MG63 (cell line): ENCODE data around the gene AP4B1. TPM values are rescaled to one million over a fixed set of nuclear protein-coding genes. Genes with fewer than 3 reads are reported as not detected.
"Not testable (repeated sequence)": the region's sequence is repeated elsewhere in the genome, so short reads cannot be mapped to it uniquely, and the experiment has no call there.

Experiments used
- DNase-seq: peaks from one replicate; pipeline ENCODE4 v3.0.0-alpha.2; 2020
- H3K27me3 ChIP-seq: fragments of 250-450 bp; sonication (Bioruptor Pico); 2 replicates; pipeline ENCODE4 v1.5.1; 2020; ENCODE audit warnings: mild to moderate bottlenecking, moderate library complexity
- H3K36me3 ChIP-seq: fragments of 250-450 bp; sonication (Bioruptor Pico); 2 replicates; pipeline ENCODE4 v1.5.1; 2020; ENCODE audit warnings: mild to moderate bottlenecking, moderate library complexity
- H3K4me3 ChIP-seq: fragments of 250-450 bp; sonication (Bioruptor Pico); 2 replicates; pipeline ENCODE4 v1.5.1; 2020; ENCODE audit warnings: mild to moderate bottlenecking, moderate library complexity
- H3K9me3 ChIP-seq: fragments of 250-450 bp; sonication (Bioruptor Pico); 2 replicates; pipeline ENCODE4 v1.5.1; 2020; ENCODE audit warnings: mild to moderate bottlenecking, moderate library complexity
- total RNA-seq: library from RNA; depleted of rRNA; stranded (reverse); fragments of >200 nt; shearing (Covaris generic); gene quantifications from 2 replicates; pipeline ENCODE4 v1.2.3, GENCODE V29; 2014; ENCODE audit warnings: low replicate concordance; rRNA removed

Gene AP4B1
- total RNA-seq, result 12.3 and 12.7 TPM in 2 replicates

GRCh38 chr1:113904674-113905434 lies at the start of gene AP4B1, which contains the start of gene DCLRE1B:
Gene AP4B1, minus strand, starts transcription at chr1:113904799. Its CDS starts 82 bp downstream, at chr1:113904717.
Gene DCLRE1B, plus strand, starts transcription at chr1:113905326. Its CDS starts 261 bp downstream, at chr1:113905587.
- Histone ChIP-seq H3K9me3 (no peaks in the 10 kb centered on the region), H3K27me3 (no peaks in the 10 kb centered on the region)
- DNase-seq, result peak; percentile 100

GRCh38 chr1:113951719-113952118 lies 47.1 kb upstream of the AP4B1 start:
- Histone ChIP-seq H3K9me3 (no peaks in the 10 kb centered on the region), H3K4me3 (no peak overlapping the region), H3K36me3 (peaks cover 25% of the 10 kb centered on the region), H3K27me3 (no peaks in the 10 kb centered on the region)
- no peak for DNase-seq

More at GRCh38 chr1:113904674-113905434, at the start of gene AP4B1, which contains the start of gene DCLRE1B:
- peak within 1 kb of the TSS; percentile 88 for H3K4me3 ChIP-seq
- peaks cover 50% of the 10 kb centered on the region for H3K36me3 ChIP-seq

DNA sequence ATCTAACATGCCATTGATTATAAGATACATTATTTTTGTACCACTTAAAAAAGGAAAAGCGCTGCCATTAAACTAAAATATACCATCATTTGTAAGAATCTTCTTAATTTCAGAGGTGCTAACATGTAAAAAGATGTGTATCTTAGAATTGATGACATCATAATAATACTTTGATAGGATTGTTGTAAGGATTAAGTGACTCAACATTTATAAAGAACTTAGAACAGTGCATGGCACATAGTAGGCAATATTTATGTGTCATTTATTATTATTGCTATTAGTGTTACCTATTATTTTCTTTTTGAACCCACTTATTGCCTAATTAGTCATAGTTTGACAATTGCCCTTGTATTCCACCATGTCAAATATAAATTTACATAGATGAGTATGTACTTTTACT lies 46.3 kb upstream of the AP4B1 start:
- no peak for DNase-seq
- Histone ChIP-seq H3K9me3 (no peaks in the 10 kb centered on the region), H3K27me3 (no peaks in the 10 kb centered on the region)

DNA sequence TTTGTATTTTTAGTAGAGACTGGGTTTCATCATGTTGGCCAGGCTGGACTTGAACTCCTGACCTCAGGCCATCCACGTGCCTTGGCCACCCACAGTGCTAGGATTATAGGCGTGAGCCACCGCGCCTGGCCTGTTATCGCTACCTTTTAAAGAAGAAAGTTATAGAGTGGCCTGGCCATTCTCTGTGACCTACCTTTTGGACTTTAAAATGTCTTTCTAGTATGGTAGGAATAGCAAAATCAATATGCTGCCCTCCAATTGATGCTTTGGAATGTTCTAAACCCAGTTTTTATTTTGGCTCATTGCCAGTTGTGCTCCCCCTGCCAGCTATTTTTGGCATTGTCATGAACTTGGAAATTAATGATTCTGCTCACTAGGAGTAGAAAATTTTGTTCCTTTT lies 44.4 kb upstream of the AP4B1 start:
- DNase-seq, result no peak
- H3K4me3 ChIP-seq, result no peak overlapping the region
- peaks cover 26% of the 10 kb centered on the region for H3K36me3 ChIP-seq
- H3K9me3 ChIP-seq, result 0 out of 2 replicates have a peak, but pooled peaks cover 4% of the 10 kb centered on the region
- H3K27me3 ChIP-seq, result no peaks in the 10 kb centered on the region

More for the DNA sequence above, 46.3 kb upstream of the AP4B1 start:
- H3K36me3 ChIP-seq, result peaks cover 21% of the 10 kb centered on the region
- H3K4me3 ChIP-seq, result no peak overlapping the region

DNA sequence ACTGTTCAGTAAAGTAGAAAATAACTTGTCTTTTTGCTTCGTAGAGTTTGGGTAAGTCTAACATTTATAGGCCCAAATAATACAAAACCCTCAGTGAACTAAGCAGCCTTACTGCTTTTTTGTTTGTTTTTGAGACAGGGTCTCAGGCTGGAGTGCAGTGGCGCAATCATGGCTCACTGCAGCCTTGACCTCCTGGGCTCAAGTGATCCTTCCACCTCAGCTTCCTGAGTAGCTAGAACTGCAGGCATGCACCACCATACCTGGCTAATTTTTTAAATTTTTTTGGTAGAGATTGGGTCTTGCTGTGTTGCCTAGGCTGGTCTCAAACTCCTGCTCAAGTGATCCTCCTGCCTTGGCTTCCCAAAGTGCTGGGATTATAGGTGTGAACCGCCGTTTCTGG lies 43.6 kb upstream of the AP4B1 start:
- peaks cover 34% of the 10 kb centered on the region for H3K36me3 ChIP-seq
- H3K27me3 ChIP-seq, H3K9me3 ChIP-seq, H3K4me3 ChIP-seq, DNase-seq: not testable (repeated sequence)

DNA sequence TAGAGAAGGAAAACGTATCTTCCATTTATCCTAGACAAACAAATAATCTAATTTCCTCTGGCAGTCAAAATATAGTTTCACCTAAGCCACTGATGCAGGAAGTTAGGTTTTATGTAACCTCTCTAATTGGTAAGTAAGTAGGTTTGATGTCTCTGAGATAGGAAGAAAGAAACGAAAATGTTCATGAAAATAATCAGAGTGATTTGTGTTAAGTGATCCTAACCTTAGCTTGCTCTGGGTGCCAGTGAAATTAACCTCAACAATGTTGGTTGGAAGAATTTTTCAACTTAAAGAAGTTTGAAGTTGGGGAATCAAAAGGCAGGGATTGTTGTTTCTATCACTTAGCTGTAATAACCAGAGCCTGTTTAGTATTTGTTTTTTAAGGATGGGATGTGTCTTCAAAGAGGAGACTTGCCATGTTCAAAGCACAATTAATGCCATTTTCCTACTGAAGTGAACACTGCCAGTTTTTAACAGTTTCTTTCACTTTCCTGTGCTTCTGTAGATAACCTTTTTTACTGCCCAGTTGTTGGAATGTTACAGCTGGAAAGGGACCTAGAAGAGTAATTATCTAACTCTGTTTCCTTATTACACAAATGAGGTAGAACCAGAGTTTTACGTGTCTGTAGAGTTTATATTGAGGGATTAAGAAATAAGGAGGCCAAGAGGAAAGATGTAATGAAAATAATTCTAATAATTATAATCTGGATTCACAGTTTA lies 42.9 kb upstream of the AP4B1 start:
- Histone ChIP-seq H3K36me3 (peaks cover 38% of the 10 kb centered on the region), H3K9me3 (0 out of 2 replicates have a peak, but pooled peaks cover 4% of the 10 kb centered on the region), H3K27me3 (no peaks in the 10 kb centered on the region), H3K4me3 (no peak overlapping the region)
- DNase-seq, result no peak

DNA sequence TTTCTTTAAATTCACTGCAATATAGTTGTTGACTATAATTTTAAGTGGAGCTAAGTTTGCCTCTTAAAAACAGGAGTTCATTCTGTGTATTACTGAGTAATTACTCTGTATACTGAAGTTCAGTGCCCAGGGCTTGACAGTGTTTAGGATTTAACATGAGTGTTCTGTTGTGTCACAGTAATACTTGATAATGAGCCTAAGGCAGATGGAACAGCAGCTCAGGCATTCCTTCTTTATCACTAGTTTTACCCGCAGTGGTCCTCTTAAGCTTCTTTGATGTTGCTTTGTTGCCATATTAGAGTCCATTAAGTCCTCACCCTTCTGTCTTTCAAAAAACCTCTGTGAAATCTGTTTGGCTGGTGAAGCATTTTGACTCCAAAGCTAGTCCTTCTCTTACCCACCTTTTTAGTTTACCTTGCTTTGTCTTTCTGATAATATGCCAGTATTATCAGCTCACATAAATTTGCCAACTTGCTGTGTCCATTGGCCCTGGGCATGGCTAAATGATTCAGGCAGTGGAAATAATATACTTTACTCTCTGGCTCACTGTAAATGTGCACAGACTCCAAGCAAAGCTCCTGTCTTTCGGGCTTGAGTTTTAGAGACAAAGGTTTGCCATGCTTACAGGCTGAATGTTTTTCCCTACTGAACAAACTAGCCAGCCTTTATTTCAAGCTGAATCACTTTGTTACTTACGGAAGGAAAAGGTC lies 42.2 kb upstream of the AP4B1 start:
- DNase-seq, result no peak
- Histone ChIP-seq H3K9me3 (0 out of 2 replicates have a peak, but pooled peaks cover 4% of the 10 kb centered on the region), H3K36me3 (peaks cover 46% of the 10 kb centered on the region), H3K27me3 (no peaks in the 10 kb centered on the region), H3K4me3 (no peak overlapping the region)

- peaks cover 51% of the 10 kb centered on the region for H3K36me3 ChIP-seq
- no peak overlapping the region for H3K4me3 ChIP-seq
- no peak for DNase-seq
- H3K9me3 ChIP-seq, result 0 out of 2 replicates have a peak, but pooled peaks cover 4% of the 10 kb centered on the region
- H3K27me3 ChIP-seq, result no peaks in the 10 kb centered on the region
Measured at GRCh38 chr1:113946112-113946511, 41.5 kb upstream of the AP4B1 start.

- Histone ChIP-seq H3K9me3 (0 out of 2 replicates have a peak, but pooled peaks cover 4% of the 10 kb centered on the region), H3K4me3 (no peak overlapping the region), H3K27me3 (no peaks in the 10 kb centered on the region), H3K36me3 (peaks cover 57% of the 10 kb centered on the region)
- DNase-seq, result no peak
Measured at GRCh38 chr1:113945329-113945728, 40.7 kb upstream of the AP4B1 start.

- no peak for DNase-seq
- Histone ChIP-seq H3K4me3 (no peak overlapping the region), H3K9me3 (0 out of 2 replicates have a peak, but pooled peaks cover 4% of the 10 kb centered on the region), H3K36me3 (peaks cover 54% of the 10 kb centered on the region), H3K27me3 (no peaks in the 10 kb centered on the region)
Measured at GRCh38 chr1:113943028-113943811, 38.6 kb upstream of the AP4B1 start.

GRCh38 chr1:113942527-113942926 lies 37.9 kb upstream of the AP4B1 start:
- Histone ChIP-seq H3K9me3 (0 out of 2 replicates have a peak, but pooled peaks cover 4% of the 10 kb centered on the region), H3K36me3 (peaks cover 54% of the 10 kb centered on the region), H3K4me3 (no peak overlapping the region), H3K27me3 (no peaks in the 10 kb centered on the region)
- no peak for DNase-seq

- H3K27me3 ChIP-seq, result no peaks in the 10 kb centered on the region
- no peak overlapping the region for H3K4me3 ChIP-seq
- DNase-seq, result no peak
- 0 out of 2 replicates have a peak, but pooled peaks cover 4% of the 10 kb centered on the region for H3K9me3 ChIP-seq
- peaks cover 49% of the 10 kb centered on the region for H3K36me3 ChIP-seq
Measured at GRCh38 chr1:113941245-113941559, 36.6 kb upstream of the AP4B1 start.

DNA sequence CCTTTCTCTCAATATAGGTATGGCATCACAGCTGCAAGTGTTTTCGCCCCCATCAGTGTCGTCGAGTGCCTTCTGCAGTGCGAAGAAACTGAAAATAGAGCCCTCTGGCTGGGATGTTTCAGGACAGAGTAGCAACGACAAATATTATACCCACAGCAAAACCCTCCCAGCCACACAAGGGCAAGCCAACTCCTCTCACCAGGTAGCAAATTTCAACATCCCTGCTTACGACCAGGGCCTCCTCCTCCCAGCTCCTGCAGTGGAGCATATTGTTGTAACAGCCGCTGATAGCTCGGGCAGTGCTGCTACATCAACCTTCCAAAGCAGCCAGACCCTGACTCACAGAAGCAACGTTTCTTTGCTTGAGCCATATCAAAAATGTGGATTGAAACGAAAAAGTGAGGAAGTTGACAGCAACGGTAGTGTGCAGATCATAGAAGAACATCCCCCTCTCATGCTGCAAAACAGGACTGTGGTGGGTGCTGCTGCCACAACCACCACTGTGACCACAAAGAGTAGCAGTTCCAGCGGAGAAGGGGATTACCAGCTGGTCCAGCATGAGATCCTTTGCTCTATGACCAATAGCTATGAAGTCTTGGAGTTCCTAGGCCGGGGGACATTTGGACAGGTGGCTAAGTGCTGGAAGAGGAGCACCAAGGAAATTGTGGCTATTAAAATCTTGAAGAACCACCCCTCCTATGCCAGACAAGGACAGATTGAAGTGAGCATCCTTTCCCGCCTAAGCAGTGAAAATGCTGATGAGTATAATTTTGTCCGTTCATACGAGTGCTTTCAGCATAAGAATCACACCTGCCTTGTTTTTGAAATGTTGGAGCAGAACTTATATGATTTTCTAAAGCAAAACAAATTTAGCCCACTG lies 36.0 kb upstream of the AP4B1 start:
- Histone ChIP-seq H3K27me3 (no peaks in the 10 kb centered on the region), H3K4me3 (no peak overlapping the region), H3K36me3 (peaks cover 45% of the 10 kb centered on the region), H3K9me3 (0 out of 2 replicates have a peak, but pooled peaks cover 4% of the 10 kb centered on the region)
- DNase-seq, result no peak

DNA sequence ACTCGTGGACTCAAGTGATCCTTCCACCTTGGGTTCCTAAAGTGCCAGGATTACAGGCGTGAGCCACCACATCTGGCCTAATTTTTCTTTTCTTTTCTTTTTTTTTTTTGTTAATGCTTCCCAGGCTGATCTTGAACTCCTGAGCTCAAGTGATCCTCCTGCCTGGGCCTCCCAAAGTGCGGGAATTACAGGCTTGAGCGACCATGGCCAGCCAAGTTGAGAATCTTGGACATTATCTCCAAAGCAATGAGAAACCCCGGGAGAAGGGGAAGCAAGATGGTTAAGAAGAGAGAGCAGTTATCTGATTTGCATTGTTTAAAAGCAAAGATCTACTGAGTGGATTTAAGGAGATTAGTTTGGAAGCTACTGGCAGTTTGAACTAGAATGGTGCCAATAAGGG lies 33.6 kb upstream of the AP4B1 start:
- Histone ChIP-seq H3K36me3 (peaks cover 30% of the 10 kb centered on the region), H3K4me3 (no peak overlapping the region), H3K9me3 (no peaks in the 10 kb centered on the region), H3K27me3 (no peaks in the 10 kb centered on the region)
- no peak for DNase-seq

DNA sequence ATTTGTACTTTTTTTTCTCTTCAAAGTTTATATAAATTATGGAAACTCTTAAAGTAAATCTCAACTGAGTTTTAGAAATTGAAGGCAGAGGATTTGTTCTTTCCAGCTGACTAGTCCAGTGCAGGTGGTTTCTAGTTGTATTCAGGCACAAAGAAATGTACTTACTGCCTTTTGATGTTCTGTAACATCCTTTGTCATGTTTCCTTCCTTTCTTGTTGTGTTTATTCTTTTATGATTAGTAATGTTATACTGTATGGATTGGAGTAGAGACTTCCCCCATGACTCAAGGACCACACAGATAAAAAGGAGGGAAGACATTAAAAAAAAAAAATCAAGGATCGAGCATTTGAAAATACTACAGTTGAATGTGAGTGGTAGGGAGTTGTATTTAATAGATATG lies 32.5 kb upstream of the AP4B1 start:
- DNase-seq, result no peak
- Histone ChIP-seq H3K4me3 (no peak overlapping the region), H3K9me3 (no peaks in the 10 kb centered on the region), H3K36me3 (peaks cover 22% of the 10 kb centered on the region), H3K27me3 (no peaks in the 10 kb centered on the region)
